CMK (cell line): Measurements from ENCODE around the gene RNF208.

Experiments
- DNase-seq: peaks from one replicate; pipeline ENCODE4 v3.0.0-alpha.2; 2010; ENCODE audit warnings: low read depth

The RNF208 gene

DNA sequence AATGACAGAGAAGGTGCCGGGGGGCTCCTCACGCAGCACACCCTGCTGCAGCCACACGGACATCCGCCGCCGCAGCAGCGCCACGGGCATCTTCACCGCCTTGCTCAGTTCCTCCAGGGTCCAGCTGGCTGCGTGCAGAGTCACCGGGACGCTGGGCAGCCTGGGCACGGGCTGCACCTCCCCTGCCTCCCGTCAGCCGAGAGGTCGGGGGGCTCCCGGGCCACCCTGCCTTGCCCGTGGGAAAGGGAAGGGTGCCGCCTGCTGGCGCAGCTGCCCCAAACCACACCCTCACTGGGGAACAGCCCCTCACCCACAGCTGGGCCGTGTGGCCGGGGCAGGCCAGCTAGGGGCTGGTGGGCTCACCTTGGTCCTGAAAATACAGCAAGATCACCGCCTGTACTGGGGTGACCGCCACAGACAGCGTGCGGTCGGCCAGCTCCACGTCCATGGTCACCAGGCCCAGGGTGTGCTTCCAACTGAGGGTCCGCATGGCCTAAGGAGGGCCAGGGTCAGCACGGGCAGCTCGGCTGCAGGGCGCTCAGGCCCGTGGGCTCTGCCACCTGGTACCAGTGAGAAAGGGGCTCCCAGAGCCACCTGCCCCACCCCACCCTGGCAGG lies 46.6 kb downstream of the RNF208 start:
- DNase-seq: no peak

DNA sequence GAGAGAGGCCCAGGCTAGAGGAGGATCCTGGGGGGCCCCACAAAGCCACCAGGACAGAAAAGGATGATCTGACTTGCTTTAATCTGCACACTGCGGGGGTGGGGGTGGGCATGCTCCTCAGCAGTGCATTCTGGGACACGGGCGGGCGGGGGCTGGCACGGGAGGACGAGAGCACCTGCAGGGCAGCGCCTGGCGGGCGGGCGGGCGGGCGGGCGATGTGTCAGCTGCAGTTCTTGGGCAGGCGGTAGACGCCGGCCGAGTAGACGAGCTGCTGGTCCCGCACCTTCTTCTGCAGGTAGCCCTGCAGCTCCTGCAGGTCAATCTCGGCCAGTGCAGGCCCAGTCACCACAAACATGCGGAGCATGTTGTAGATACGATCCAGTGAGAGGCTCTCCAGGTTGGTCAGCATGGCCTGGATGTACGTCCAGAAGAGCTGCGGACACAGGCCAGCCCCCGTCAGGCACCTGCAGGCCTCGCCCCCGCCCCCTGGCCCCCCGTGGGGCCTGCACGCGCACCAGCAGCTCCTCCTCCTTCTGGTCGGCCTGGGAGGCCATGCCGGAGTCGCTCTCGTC lies 47.2 kb downstream of the RNF208 start:
- DNase-seq: no peak

DNA sequence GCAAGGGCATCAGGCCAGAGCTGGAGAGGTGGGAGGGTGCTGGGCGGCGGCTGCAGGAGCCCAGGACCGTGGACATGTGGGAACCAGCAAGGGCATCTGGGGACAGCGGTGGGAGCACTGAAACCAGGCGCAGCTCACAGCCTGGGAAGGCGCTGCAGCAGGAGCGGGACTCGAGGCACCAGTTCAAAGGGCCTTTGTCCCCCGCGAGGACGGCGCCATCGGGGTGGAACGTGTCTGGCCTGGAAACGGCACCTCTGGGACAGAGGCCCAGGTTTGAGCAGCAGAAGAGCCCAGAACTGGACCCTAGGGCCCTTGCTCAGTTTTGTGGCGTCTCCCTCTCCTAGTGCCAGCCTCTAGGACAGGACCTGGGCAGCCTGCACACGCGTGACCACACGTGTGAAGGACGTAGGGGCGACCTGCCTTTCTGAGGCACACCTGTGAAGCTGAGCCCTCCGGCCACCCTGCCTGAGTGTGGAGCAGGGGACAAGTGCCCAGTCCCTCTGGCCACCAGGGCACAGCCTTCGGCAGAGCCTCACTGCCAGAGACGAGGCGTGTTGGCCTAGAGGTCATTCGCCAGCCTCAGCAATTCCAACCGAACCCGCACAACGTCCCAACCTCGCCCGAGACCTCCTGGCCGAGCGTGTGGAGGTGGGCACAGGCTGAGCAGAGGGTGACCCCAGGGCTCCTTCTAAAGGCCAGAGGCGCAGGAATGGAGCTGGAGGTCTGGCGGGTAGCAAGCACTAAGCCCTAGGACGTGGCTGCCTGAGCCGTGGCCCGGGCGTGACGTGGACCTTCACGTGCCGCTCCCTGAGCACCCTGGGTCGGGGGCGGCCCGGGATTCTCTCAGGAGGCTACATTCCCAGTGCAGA lies 48.0 kb downstream of the RNF208 start:
- no peak for DNase-seq

- DNase-seq: no peak
Observed at GRCh38 chr9:137172901-137173795, 48.9 kb downstream of the RNF208 start.

DNA sequence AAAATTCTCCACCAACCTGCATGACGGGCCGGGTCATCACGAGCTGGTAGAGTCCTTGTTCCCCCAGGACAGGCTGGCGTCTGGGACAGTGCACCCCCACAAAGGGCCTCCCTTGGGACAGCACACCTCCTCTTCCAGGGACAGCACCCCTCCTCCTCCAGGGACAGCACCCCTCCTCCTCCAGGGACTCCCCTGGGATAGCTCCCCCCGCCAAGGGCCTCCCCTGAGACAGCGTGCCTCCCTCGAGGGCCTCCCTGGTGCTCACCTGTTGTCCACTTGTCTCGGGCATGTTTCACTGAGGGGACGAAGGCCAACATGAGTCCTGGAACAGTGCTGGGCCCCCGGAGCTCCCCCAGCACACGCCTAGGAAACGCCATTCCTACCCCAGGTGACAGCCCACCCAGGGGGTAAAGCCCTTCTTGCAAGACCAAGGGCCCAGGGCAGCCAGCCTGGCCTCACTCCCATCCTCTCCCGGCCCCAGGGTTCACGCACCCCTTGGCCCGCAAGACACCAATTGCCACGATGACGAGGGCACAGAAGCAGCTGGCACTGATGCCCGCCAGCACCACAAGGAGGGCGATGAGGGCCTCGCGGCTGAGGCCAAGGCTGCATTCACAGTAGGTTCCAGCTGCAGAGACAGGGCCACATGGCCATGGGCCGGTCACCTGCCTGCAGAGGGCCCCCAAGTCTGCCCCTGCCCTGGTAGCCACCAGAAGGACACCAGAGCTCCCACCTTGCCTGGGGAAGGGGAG lies 50.7 kb downstream of the RNF208 start:
- no peak for DNase-seq

GRCh38 chr9:137170486-137171148 lies 51.4 kb downstream of the RNF208 start:
- no peak for DNase-seq
